LoVo (cell line): Measurements from ENCODE around the gene APEH.
A peak's percentile ranks its signal among the peaks of the same experiment; 100 is the strongest.
"Not testable (repeated sequence)": the region's sequence is repeated elsewhere in the genome, so short reads cannot be mapped to it uniquely, and the experiment has no call there.

ENCODE experiments used
- DNase-seq: peaks from one replicate; pipeline ENCODE4 v3.0.0-alpha.2; 2016; ENCODE audit warnings: low spot score

APEH gene

DNA sequence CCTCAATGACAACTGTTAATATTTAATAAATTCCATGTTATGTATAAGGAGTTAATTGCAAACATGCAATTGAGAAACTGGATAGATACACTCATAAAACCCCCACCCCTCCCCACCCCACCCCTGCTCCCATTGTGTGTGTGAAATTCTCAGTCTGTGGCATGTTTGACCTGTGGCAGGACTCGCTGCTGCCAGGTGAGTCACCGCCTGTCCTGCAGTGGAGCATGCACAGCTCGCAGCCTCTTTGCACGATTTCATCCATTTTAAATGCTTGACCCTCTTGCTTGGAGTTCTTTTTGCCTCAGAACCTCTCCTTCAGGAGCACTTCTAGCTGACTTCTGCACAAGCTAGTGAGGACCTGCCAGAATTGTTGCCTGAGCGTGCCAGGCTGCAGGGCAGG is 5.3 kb upstream of the APEH start:
- no peak for DNase-seq

DNA sequence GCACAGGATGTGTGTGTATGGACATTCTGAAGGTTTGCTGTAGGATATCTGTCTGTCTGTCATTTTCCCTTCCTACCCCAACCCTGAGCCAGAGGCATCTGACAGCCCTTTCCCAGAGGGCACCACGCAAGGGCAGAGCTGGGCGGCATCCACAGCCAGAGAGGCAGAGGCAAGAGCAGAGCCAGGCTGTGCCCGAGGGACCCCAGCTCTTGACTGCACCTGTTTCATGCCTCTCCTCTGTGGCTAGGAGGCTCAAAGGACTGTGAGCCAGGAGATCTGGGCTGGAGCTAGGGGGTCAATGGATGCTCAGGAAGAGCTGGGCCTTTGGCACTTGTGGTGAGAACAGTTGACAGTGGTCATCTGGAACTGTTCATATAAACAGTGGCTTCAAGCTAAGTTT is 4.8 kb upstream of the APEH start:
- no peak for DNase-seq

DNA sequence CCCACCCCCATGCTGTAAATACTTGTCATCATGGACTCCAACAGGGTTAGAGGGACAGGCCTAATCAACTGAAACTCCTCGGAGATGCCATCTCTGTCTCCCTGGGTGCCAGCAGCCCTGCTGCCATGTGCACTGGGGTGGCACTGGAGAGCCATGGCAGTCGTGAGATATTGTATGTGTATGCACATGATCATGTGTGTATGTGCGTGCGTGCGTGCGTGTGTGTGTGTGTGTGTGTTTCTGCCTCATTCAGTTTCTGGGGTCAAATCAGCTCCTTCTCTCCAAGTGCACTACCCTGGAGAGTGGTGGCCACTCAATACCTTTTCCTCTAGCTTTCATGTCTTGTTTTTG is 3.2 kb upstream of the APEH start:
- no peak for DNase-seq

DNA sequence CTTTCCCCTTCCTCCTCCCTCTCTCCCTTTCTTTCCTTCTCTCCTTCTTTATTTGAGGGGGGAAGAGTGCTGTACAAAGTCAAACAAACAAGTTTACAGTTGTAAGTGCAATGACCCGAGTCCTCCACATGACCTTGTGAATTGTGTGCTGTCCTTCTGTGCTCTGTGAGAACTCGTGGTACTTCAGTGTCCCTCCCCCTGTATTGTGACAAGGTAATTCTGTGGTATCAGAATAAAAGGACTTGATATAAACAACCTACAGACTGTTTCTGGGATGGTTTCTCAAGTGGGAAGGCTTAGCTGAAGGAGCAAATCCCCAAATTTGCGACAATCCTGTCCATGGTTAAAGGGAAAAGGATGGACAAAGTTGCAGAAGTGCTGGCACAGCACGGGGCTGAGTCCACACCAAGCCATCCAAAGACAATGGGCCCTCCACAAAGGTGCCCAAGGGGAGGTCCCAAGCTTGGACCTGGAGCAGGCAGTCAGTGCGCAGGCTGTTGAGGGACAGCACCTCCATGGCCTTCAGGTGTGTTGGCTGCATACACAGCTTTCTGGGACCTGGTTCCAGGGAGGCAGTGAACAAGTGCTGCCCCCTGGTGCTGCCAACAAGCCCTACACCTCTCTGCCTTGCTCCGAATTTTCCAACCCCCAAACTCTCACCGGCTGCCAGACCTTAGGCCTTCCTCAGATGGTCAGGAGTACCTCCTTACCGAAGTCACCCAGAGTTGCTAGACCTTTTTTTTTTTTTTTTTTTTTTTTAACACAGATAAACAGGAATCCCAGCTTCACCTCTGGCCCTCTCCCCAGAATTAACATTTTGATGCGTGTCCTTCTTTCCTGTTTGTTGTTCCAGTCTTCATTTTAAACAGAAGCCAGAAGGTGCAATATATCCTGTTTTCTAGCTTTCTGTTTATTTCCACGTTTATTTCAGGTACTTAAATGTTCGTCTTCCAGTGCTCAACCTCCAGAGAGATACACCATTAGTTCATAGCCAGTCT is 2.6 kb upstream of the APEH start:
- DNase-seq, result peak; percentile 65

DNA sequence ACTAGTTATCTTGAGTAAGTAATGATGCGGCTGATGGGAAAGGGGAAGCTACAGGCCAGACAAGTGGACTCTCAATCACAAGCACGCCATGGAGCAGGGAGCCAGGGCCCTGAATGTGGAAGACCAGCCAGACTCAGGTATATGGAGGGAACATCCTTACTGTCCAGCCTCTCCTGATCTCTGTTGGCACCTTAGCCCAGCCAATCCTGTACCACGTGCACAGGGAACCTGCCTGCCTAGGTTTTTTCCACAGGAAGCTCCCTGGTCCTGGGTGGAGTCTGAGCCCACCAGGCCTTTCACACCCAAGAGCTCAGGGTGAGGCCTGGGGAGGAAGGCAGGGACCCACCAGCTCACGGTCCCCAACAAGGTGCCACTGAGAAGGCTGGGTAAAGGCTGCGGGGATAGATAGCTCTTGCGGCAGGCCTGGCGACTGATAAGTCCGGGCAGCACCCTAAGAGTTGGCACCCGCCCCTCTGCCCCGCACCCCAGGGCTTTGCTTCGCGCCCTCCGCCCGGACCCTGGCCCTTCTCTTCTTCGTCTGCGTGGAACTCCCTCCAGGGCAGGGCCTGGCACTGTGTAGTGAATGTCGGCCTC is 933 bp upstream of the APEH start:
- DNase-seq, result peak; percentile 56

DNA sequence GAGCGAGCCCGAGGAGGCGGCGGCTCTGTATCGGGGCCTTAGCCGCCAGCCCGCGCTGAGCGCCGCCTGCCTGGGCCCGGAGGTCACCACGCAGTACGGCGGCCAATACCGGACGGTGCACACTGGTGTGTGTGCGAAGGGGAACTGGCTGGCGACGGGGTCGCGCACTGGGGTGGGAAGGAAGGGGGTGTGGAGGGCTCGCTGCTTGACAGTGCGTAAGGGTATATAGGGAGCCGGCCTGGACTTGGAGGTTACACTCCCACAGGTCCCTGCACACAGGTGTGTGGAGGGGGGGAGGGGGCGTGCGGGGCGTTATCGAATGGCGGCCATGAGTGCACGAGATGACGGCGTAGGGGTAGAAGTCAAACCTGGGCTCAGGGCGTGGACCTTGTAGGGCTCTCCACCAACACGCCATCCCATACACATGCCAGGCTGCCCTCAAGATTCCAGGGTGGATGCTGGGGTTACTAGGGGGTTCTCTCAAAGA is 389 bp downstream of the APEH start:
- DNase-seq, result no peak

DNA sequence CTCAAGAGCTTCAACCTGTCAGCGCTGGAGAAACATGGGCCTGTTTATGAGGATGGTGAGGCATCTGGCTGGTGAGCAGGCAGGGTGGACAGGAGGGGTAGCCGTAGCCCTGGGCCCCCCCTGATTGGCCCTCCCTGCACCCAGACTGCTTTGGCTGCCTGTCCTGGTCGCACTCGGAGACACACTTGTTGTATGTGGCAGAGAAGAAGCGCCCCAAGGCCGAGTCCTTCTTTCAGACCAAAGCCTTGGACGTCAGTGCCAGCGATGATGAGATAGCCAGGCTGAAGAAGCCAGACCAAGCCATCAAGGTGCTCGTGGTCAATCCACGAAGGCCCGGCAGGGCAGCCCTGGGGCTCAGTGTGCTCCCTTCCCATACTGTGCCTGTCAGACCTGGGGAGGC is 1.8 kb downstream of the APEH start:
- no peak for DNase-seq

DNA sequence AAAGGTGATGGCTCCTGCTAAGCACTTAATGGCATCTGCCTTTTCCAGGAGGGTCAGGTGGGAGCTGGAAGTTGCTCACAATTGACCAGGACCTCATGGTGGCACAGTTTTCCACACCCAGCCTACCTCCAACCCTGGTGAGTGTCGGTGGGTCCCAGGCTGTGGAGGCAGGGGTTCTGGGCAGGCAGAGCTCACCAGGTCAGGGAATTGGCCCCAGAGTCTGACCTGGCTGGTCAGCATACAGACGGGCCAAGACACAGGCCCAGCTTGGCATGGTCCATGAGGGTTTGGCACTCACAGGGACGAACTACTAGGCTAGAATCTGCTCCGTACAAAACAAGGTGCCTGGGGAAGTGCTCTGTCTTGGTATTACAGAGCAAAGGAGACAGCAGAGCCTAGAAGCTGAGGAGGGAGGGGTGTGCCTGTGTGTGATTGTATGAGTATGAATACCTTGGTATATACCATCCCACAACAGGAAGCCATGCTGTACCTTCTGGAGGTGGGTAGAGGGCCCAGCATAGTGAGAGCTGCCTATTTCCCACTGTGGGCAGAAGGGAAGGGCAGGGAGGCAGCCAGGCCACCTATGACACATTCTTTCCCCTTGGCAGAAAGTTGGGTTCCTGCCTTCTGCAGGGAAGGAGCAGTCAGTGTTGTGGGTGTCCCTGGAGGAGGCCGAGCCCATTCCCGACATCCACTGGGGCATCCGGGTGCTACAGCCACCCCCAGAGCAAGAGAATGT is 6.5 kb downstream of the APEH start:
- DNase-seq, result no peak

DNA sequence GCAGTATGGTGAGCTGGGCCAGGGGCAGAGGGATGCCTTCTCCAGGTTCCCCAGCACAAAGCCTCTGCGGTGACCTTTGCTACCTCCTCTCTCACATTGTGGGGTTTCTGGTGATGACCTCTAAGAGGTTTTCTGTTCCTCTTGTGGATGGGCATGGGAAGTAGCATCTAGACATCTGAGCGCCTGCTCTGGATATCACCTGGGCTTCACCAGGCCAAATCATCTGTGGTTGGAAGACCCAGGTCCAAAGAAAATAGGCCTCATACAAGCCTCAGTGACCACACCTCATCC is 7.0 kb downstream of the APEH start:
- no peak for DNase-seq

DNA sequence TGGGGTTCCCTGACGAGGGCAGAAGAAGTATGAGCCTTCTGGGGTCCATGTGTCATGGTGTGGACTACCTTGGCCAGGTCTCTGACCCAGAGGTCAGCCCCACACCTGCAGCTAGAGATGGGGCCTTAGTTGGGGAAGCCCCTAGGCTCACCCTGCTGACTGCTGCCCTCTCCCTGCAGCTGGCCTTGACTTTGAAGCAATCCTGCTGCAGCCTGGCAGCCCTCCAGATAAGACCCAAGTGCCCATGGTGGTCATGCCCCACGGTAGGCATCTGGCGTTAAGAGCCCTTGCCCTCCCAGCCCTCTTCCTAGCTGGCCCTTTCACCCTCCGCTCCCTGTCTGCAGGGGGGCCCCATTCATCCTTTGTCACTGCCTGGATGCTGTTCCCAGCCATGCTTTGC is 7.4 kb downstream of the APEH start:
- DNase-seq, result no peak

DNA sequence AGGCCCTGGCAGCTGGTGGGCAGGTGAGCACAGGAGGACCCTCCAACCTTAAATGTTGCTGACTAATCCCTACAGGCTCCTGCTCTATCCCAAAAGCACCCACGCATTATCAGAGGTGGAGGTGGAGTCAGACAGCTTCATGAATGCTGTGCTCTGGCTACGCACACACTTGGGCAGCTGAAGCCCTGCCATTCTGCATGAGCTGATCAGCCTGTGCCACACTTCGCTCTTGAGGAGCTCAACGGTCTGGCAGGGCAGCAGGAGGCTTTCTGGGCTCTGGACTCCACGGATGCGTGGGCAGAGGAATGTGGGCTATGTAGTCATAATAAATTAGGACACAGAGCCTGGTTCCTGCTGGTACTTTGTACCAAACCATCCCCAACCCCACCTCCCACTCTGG is 9.0 kb downstream of the APEH start:
- DNase-seq, result no peak

DNA sequence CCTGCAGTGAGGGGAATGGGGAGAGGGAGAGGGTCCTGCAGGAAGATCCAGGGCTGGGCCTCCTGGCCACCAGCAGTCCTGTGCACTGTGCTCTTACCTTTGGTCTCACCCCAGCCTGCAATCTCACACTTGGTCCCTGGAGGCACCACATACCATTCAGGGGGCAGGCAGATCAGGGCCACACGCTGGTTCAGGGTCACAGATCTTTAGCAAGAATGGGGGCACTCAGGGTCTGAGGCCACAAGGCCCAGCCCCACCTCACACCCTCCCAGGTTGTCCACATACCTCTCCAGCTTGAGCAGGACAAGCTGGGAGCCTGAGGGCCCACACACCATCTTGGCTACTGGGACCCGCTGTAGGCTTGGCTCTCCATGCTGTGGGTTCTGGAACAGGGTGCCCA is 10.3 kb downstream of the APEH start:
- DNase-seq, result not testable (repeated sequence)

DNA sequence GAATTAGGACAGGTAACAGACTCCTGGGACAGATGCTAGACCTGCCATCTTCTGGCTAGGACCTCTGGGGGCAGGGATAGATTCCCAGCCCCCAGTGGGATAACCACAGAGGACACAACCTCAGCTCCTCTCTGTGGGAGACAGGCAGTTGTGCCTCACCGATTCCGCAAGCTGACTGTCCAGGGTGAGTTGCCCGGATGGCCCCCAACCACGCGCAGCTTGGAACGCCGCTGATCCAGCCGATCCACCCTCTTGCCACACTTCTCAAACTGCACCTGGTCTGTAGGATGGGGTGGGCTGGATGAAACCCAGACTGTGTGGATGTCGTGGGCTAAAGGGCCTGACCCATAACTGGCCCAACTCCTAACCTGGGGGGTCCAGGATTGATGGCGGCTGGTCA is 11.0 kb downstream of the APEH start:
- not testable (repeated sequence) for DNase-seq

DNA sequence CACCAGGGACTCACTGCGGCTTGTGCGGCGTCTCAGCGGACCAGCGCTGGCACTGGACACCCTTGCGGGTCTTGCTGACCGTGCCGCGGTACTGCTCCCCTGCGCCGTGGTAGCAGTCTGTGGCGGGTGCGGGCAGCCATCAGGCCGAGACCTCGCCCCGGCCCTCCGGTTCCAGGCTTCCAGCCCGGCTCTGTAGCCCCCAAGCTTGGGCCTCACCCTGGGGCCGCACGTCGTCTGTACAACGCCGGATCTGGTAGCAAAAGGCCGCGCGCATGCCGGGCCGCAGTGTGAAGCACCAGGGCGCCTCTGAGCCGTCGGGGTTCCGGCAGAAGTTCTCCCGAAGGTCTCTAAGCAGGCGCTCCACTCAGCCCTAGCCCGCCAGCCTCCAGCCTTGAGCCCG is 11.7 kb downstream of the APEH start:
- DNase-seq, result not testable (repeated sequence)

DNA sequence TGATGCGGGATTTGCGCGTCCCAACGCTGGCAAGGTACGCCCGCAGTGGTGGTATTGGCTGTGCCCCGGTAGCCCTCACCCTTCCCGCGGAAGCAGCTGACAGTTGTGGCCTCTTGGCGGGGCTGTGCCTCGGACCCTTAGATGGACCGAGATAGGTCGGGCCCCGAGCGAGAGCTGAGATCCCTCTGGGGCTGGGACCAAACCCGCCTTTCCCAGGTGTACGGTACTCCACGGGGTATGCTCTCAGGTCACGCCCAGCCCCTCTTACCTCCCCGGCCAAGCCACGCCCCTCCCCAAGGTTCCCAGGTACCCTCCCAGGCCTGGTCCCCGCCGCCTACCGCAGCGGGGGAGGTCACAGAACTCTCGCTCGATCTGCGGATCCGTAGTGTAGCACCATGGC is 12.2 kb downstream of the APEH start:
- DNase-seq, result not testable (repeated sequence)

DNA sequence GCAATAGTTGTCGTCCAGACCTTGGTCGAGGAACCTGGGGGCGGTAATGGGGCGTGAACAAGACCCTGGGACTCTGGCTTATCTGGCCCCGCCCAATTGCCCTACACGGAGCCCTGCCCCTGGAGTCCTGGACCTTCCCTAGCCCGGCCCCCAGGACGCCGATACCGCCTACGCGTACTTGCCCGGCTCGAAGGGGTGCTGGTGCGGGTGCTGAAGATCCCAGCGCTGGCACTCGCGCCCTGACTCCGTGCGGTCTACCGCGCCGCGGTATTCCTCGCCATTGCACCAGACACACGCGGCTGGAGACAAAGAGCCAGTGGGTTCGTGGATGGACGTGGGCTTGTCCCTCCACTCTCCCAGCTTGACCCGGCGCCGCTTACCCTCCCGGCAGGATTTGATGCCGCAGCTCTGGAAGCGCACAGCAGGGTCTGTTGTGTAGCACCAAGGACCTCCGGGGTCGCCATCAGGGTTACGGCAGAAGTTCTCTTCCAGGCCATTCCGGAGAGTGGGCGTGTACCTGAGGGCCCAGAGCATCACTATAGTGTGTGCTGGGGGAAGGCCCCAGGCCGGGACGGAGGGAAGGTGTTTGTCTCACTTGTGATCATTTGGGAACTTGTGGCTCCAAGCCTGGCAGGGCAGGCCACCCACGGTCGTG is 12.7 kb downstream of the APEH start:
- peak; percentile 17 for DNase-seq

DNA sequence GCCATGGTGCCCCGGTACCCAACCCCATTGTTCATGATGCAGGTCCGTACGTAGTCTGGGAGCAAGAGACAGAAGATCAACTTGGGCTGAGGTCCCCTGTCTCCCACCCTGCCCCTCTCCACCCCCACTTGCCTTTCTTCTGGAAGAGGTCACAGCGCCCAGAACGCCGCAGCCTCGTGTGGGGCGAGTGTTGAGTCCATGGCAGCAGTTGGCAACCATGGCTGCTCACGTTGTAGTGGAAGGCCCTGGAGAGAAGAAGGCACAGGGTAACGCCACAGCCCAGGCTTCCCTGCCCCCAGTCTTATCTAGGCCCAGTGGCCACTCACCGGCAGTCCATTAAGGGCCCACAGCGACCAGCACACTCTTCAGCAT is 13.3 kb downstream of the APEH start:
- DNase-seq, result not testable (repeated sequence)

DNA sequence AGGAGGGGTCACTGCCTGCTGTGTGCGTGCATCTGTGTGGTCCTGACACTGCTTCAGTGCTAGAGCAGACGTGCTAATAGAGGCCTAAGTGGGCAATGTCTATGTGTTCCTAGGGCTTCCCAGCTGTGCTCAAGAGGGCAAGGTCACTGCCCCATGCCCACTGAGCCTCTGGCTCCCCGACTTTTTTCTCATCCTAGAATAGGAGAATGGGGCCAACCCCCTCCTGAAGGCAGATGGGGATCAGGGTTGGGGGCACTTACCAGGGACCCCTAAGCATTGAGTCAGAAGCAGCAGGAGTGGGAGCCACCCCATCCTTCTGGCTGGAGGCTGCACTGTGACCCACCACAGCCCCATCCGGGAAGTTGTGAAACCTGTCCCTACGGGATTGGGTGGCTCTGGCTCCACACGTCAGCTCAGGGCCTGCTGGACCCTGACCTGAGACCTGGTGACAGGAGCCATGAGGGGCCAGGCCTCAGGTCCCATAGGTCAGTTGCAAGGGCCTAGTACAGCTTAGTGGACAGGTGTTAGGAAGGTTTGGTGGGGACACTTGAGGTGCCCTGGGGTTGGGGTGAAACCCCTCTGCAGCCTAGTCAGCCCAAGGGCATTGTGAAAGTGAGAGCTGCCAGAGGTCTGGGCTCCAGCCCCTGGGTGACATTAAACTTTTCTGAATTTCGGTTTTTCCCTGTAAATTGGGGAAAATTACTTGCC is 14.3 kb downstream of the APEH start:
- DNase-seq, result not testable (repeated sequence)

DNA sequence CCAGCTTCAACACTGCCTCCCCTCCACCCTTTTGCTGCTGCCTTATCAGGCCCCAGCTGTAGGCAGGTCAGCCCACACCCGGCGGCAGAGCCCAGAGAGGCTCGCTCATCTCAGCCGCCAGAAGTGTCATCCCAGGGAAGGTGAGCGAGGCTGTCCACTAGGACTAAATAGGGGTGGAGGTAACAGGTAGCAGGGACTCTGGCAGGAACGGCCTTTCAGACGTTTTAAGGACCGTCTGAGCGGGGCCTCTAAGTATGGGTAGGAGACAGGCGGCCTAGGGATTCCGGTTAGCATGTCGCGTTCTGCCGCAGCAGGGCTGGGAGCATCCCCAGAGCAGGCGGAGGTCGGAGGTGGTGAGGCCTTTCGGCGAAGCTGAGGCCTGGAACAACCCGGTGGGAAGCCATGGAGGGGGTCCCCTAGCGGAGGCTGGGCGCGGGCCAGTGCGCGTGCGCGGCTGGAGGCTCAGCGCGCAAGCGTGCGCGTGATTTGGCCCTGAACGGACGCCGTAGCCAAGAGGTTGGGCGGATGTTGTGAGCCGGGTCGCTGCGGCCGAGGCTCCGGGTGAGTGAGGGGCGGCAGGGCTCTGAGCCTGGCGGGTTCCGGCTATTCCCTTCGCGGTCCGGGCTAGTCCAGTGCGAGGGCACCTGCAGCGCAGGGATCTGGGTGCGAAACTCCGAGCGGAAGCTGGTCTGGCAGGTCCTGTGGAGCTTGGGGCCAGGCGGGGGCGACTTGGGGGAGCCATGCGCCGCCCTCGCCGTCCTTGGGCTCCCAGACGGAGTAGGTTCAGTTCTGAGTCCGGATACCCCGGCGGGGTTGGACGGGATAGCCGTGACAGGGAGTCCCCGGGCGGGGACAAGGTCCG is 15.1 kb downstream of the APEH start, which contains the start of the genes MST1 and RNF123:
Gene MST1 (minus strand): TSS at position 429 of the 862 bp plus-strand sequence. CDS start 783 bp downstream, outside the sequence.
Gene RNF123 (plus strand): TSS at position 512 of the 862 bp plus-strand sequence. CDS start 1,609 bp downstream, outside the sequence.
- DNase-seq, result peak; percentile 90

DNA sequence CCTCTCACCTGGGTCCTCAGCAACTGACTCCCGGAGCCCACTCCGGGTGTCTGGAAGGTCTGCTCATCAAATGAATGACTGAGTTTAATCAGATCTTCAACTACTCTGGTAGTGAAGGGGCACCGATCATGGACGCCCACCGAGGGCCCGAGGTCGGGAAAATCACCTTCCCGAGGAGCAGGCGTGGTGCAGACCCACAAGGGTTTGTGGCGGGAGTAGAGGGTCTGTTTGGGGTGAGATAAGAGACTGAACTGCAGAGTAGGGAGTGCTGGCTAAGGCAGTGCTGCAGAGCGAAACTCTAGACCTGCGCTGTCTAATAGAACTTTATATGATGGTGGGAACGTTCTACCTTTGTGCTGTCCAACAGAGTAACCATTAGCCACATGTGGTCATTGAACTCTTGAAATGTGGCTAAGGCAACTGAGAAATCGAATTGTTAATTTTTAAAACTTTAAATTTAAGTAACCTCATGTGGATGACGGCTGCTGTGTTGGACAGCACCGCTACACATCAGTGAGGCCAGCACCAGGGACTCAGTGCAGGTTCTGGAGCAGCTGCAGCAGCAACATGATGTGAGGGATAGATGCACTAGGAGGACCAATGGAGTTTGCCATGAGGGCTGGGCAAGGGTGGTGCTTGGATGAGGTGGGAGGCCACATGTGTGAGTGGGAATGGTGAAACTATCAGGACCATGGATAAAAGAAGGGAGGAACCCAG is 15.9 kb downstream of the APEH start:
- not testable (repeated sequence) for DNase-seq
